GM15510 (cell line): ENCODE data around the gene IDNK.

Experiments used
- POLR2A ChIP-seq: IDR thresholded peaks from 3 replicates; pipeline ENCODE4 v1.6.1; 2011; ENCODE audit warnings: borderline replicate concordance; ENCODE audit not compliant: insufficient read length; ENCODE audit errors: extremely low read depth

Gene IDNK

DNA sequence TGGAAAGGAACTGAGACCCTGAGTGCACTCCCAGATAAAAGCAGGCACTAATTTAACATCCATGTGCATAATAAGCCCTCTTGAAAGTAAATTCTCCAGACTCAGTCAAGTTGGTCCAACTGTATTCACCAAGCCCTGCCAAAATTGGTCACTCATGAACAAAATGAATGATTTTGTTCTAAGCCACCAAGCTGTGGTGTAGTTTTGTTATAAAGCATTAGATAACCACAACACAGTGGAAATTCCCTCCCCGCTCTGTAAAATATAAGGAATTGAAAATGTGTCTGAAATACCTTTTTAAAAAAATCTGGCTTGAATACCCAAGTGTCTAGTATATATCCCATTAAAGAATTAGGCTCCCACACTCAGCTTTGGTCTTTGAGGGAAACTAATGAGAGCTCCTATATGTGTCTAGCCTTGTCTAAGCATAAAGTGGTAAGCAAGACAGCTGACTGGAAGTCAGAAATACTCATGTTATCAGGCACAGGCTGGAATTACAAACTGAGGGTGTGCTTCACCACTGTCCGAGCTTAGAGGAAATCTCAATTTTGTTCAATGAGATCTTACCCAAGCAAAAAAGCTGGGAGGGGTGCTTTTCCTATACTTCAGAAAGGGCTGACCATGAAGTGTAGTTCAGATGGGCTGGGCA lies 33.2 kb downstream of the IDNK start:
- TF ChIP-seq POLR2A = no peak

GRCh38 chr9:83656952-83657351 lies 34.0 kb downstream of the IDNK start:
- no peak for TF ChIP-seq POLR2A

DNA sequence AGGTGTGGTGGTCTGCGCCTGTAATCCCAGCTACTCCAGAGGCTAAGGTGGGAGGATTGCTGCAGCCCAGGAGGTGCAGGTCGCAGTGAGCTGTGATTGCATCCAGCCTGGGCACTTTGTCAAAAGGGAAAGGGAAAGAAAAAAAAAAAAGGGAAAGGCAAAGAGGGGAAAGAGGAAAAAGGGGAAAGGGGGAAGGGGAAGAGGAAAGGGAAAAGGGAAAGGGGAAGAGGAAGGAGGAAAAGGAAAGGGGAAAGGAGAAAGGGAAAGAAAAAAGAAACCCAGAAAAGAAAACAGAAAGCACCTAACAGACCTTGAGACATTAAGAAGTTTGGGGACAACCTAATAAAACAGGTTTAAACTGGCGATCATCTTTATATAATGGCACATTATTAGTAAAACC lies 40.0 kb downstream of the IDNK start:
- TF ChIP-seq POLR2A = no peak

GRCh38 chr9:83665580-83666200 lies 42.7 kb downstream of the IDNK start:
- no peak for TF ChIP-seq POLR2A

- TF ChIP-seq POLR2A = no peak
These were observed 46.1 kb downstream of the IDNK start for GRCh38 chr9:83669067-83669466.

DNA sequence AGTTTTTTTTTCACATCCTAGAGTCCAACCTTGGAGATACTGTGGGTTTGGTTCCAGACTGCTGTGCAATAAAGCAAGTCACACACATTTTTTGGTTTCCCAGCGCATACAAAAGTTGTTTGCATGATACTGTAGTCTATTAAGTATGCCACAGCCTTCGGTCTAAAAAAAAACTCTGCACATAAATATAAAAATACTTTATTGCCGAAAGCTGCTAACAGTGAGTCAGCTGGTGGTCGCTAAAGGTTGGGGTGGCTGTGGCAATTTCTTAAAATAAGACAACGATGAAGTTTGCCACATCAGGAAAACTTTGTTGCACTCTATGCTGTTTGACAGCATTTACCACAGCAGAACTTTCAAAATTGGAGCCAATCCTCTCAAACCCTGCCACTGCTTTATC lies 47.4 kb downstream of the IDNK start:
- no peak for TF ChIP-seq POLR2A

- no peak for TF ChIP-seq POLR2A
These were observed 48.5 kb downstream of the IDNK start for GRCh38 chr9:83671451-83671850.

DNA sequence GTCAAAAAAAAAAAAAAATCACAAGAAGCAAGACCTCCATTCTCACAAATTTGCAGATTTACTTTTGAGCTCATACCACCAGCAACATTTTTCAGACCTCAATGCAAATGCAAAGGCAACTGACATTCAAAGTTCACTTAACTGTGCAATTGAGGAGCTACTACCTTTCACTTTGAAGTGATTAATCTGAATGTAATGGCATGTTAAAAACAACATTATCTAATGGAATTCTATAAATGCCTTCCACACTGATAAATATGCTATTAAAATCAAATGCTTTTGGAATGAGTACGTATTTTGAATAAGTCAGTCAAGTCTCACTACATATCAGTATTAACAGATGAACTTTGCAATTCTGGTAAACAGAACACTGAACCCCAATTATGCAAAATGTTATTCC lies 52.5 kb downstream of the IDNK start:
- no peak for TF ChIP-seq POLR2A

GRCh38 chr9:83677596-83677995 lies 54.7 kb downstream of the IDNK start:
- TF ChIP-seq POLR2A = no peak

GRCh38 chr9:83680233-83680632 lies 57.3 kb downstream of the IDNK start:
- no peak for TF ChIP-seq POLR2A

DNA sequence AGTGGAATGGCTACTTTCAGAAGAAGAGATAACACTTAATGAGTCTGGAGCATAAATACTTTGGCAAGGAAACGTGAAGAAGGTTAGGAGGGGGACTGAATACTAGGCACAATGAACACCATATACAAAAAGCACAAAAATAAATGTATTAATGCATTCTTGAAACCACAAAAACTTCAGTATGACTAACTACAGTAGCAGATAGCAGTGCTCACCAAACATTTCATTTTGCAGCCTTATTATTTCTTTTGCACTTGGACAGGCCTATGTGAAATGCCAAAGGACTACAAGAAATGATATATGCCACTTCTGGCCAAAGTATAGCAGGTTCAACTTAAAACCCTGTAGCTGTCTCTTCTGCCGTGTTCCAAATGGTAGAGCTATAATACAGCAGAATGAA lies 58.5 kb downstream of the IDNK start:
- no peak for TF ChIP-seq POLR2A

DNA sequence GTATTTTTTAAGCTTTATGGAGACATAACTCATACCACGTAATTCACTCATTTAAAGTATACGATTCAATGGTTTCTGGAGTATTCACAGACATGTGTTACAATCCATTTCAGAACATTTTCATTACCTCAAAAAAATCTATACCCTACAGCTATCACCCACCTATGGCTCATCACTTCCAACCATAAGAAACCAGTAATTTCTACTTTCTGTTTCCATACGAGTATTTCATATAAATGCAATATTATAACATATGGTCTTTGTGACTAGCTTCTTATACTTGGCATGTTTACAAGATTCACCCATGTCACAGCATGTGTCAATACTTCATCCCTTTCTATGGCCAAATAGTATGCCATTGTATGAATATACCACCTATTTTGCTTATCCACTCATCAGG lies 66.0 kb downstream of the IDNK start:
- TF ChIP-seq POLR2A = no peak

- TF ChIP-seq POLR2A = no peak
These were observed 68.5 kb downstream of the IDNK start for GRCh38 chr9:83691492-83691891.
